ENCODE data around the gene ARMC3.
"Not testable (repeated sequence)": the region's sequence is repeated elsewhere in the genome, so short reads cannot be mapped to it uniquely, and the experiment has no call there.

The ARMC3 gene

DNA sequence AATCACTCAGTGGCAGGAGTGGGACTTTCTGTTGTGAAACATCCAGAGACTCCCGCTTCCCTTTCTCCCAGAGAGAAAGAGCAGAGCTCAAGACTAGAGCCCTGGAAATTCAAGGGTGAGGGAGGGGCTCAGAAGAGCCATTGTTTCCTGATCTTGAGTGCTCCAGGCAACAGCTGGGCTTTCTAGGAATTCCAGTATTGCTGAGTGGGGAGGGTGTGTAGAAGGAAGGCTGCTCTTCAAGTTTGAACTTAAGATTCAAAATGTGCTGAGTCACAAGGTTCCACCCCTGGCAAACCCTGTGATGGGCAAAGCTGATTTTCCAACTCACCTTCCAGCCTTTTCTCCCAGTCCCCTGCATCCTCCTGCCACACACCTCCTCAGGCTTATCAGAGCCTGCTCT lies 125.2 kb downstream of the ARMC3 start:
- DNase-seq = peak in 1 of 3 experiments; percentile 53

DNA sequence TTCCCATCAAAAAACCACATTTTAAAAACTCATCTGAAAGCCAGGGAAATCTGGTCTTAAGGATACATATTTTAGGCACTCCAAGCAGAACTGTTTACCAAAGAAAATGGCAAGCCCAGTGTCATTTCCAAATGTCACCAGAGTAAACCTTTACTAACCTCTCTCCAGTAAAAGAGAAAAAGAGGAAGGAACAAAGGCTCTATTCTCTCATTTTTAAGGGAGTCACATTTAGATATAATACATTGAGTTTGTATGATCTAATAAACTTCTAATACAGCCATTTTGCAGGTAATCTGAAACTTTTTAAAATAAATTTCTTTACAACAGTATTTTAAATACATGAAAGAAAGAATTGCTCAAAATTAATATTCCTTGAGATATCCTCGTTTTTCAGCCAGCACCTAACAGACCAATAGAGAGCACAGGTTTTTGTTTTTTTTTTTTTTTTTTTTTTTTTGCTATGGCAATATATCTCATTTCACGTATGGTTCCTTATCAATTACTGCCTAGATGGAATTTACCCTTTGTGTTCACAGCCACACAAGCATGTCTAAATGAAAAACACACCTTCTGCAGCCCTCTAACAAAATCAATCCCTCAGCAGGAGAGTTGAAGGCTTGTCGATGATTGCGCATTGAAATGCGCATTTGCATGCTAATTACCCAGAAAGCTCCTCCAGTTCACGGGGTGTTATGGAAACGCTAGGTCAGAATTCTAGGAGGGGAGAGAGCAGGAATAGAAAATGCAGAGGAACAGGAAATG lies 127.8 kb downstream of the ARMC3 start:
- peak in 2 of 3 experiments; percentile 12 to 56 for DNase-seq

DNA sequence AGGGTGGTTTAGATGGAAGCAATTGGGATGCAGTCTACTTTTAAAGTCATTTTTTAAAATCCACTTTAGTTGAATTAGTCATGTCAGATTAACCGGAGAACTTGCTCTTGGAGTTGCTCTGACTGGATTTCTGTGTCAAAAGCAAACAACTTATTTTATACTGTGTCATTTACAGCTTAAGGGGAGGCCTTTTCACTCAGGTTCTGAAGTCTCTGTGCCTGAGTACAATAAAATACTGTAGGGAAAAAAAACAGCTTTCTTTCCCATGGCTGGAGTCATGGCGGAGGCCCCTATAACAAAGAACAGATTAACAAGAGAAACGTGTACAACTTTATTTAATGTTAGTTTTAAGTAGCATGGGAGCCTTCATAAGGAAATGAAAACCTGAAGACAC lies 128.3 kb downstream of the ARMC3 start:
- DNase-seq = no peak

DNA sequence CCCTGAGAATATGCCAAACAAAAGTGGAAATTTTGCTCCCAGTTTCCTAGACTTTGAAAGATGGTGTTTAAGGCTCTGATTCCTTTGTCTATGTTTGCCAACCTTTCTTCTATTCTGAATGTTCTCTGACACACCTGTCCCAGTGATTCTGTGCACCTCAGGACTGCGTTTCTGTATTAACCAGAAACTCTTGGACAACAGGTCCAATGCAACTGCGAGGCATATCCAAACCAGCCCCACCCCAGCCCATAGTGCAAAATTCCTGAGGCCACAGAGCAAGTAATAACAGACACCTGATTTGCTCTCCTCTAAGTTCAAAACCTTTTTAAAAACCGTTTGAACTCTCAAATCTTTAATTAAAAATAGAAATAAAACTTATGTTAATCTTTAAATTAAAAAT lies 130.5 kb downstream of the ARMC3 start:
- no peak for DNase-seq

DNA sequence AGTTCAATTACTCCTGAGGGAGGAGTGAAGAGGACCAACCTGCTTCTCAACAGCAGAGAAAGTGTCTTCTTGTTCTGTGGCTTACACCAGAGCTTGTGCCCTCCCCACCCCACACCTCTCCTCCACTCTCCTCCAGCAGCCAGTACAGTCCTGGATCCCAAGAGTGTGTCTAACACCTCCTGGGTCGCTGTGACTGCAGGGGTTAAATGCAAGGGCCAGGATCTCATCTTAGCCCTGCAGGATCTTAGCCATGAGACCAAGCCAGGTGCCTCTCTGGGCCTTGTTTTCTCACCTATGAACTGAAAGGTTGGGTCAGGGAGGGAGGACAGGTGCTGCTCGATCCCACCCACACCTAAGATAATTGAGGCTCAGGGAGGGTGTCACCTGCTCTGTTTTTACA lies 133.1 kb downstream of the ARMC3 start:
- peak in 1 of 3 experiments; percentile 53 for DNase-seq

DNA sequence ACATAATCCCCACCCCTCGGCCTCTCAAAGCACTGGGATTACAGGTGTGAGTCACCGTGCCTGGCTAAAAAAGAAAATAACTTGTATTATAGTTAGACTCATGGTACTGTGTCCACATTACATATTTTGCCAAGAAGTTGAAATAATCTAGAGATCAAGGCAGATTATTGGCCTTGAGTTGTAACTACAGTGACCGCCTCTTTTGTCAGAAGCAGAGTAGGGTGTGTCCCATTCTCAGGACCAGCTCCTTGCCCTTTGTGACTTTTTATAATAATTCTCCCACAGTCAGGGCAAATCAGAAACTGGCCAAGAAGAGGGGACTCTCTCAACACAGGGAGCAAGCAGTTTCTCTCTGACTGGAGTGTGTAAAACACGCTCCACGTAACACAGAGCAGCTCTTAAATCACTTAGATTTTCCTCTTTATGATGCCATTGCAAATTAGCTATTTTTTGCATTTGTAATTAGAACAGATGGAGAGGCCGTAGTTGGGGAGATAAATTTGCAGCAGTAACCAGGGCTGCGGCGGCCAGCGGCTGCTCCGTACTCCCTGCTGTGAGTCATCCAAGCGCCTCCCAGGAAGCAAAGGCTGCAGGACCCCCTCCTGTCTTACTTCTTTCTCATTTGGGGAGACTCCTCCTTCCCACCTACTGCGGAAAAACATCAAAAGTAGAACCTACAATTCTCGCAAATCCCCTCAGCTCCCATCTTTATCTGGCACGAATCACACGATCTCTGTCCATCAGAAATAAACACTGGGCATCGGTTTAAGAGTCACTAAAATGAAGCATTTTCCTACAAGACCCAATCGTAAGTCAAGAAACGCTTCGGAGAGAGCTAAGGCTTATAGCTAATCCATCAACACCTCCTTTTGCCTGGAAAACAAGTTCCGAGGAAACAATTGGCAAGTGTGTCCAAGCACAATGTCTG lies 135.5 kb downstream of the ARMC3 start:
- no peak for DNase-seq

DNA sequence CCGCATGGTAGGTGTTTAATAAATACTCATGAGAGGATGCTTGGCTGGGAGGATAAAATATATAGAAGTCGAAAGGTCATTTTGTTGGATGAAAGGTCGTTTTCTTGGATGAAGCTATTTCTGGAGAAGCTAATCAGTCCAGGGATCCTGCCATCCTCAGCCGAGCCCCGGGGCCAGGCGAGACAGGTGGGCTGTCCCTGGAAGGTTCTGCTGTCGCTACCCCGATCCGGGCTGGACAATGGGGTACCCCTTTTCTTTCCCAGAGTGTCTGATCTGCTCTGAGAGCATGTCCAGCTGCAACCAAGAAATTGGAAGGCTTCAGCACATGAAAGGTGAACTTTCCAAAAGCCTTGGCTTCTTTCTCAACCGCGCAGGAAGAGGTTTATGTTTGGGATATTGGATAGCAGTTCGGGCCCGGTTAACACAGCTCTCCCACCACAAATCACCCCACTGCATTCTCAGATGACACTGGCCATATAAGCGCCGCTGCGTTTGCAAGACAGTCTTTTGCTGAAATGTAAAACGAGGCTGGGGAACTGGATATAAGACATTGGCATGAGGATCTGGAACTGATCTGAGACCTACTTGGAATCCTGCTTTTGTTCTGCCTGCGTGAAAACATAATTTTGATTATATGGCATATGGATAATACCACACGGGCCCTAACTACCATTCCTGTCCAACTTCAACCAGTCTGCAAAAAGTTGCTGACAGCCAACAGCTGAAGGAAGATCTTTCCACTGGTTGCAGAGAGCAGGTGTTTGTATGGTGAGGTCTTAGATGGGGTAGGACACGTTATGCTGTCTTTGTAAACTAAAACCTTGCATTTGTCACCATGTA lies 136.3 kb downstream of the ARMC3 start:
- no peak for DNase-seq

DNA sequence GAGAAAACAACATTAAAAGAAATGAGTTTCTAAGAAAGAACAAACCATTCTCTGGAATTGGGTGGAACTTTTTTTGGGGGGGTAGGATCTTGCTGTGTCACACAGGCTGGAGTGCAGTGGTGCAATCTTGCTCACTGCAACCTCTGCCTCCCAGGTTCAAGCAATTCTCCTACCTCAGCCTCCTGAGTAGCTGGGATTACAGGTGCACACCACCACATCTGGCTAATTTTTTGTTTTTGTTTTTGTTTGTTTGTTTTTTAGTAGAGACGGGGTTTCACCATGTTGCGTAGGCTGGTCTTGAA lies 136.9 kb downstream of the ARMC3 start:
- not testable (repeated sequence) for DNase-seq

DNA sequence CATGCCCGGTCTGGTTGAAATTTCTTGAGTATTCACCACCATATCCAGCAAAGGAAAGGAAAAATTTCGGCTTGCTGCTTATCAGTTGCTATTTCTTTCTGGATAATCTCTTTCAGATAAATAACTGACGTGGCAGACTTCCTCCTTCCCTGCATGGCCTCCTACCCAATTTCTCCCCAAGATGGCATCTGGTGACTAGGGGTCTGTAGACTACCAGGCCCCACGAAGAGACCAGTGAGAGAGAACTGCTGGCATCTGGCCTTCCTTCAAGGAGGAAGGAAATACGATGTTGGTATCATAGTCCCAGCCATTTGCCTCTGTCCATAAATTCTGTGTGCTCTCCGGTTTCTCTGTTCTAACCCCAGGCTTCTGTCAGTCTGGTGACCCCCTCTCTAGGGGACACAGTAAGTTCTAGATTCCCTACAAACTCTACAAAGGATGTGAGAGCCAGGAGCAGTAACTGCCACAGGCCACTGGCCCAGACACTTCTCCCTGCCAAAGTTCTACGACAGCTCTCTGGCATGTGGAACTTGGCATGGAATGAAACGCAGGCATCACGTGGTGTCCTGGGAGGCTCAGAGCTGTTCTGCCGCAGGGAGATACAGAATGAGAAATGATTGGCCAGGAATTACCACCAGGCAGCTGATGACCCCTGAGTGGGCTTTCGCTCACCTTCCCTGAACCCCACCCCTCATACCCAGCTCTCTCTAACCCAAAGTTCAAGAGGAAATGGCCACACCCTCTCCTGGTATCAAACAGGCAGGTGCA lies 137.5 kb downstream of the ARMC3 start:
- no peak for DNase-seq

DNA sequence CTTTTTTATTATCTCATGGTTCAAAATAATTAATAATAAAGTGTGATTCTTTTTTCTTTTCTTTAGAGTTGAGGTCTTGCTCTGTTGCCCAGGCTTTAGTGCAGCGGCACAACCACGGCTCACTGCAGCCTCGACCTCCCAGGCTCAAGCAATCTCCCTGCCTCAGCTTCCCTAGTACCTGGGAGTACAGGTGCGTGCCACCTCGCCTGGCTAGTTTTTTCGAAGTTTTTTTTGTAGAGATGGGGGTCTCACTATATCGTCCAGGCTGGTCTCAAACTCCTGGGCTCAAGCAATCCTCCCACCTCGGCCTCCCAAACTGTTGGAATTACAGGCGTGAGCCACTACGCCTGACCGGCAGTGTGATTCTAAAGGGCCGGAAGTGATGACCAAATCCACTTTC lies 139.5 kb downstream of the ARMC3 start:
- DNase-seq = no peak

DNA sequence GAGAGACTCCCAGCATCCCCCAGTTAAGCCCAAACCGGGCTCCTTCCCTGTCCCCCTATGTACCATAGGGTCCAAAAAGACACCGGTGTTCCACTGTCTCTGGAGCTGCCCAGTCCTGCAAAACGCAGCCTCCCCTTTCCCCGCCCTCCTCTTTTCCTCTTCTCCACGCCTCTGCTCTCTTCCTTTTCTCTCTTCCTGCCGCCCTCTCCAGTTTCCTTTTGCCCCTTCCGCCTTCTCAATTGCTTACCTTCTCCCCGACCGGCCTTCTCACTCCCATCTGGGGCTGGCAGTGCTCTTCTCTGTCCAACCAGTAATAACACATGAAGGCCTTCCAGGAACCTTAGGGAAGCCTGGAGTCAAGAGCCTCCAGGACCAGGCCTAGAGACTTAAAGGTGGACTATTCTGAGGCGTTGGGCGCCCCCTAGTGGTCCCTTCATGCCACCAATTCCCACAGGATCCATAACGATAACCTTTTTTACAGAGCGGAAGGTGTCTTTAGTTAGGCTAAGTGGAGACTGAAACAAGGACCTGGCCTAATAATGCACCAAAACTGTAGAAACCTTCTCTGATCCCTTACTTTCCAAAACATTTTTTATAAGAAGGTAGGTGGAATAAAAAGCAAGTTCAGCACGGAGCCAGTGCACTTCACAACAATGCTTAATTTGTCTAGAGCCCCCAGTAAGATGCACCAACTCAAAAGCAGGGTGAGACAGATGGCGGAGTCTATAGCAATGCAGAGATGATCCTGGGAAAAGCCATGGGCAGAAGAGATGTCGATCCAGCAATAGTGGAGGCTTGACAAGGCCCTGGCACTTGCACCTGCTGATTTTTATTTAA lies 140.3 kb downstream of the ARMC3 start:
- peak; percentile 40 to 77 (median 59) for DNase-seq

DNA sequence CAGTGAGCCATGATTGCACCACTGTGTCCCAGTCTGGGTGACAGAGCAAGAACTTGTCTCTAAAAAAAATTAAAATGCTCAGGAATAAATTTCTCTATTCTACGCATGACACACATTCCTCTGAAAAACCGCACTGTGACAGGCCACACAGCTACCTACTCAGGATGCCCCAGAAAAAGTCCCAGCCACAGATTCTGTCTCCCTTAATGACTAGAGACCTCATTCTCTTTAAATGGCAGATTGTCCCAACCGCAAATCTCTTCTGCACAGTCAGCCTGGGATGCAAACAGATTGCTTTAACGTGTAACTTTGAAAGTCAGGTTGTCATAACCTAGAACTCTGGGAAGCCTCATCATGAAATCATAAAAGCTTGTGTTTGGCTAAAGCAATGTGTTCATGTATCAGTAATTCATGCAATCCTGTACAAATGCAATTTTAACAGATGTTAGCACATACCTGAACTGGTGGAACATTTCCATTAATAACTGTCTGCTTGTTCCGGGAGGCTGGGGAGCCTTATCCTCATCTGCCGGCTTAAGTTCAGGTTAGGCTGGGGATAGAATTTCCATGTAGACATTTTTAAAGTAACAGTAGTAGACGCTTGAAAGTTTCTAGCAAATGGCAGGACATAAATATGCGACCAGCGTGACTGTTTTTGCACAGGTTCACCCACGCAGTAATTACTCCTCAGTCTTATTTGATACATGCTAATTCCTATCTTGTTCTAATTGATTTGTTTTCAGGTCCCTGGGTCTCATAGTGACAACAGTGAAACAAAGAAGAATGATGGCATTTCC lies 141.4 kb downstream of the ARMC3 start:
- DNase-seq = no peak

DNA sequence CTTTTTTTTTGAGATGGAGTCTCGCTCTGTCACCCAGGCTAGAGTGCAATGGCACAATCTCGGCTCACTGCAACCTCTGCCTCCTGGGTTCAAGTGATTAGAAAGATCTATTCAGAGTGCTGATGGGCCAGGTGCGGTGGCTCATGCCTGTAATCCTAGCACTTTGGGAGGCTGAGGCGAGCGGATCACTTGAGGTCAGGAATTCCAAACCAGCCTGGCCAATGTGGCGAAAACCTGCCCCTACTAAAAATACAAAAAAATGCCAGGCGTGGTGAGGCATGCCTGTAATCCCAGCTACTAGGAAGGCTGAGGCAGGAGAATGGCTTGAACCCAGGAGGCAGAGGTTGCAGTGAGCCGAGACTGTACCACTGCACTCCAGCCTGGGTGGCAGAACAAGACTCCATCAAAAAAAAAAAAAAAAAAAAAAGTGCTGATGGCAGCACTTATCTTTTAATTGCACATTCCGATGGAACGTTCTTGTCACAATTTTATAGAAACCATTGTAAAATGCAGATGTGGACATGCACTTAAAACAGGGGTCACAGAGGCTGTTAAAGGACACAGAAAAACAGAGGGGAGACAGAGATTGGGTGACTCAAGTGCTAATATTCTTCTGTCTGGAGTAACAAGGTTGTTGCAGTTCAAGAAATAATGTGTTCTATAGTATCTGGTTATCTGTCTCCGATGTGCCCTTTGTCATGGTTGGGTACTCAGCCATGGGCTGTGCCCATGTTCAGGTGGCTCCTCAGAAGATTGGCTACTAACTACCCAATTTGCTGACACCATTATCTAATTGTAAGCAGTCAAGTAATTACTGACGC lies 142.4 kb downstream of the ARMC3 start:
- DNase-seq = not testable (repeated sequence)

DNA sequence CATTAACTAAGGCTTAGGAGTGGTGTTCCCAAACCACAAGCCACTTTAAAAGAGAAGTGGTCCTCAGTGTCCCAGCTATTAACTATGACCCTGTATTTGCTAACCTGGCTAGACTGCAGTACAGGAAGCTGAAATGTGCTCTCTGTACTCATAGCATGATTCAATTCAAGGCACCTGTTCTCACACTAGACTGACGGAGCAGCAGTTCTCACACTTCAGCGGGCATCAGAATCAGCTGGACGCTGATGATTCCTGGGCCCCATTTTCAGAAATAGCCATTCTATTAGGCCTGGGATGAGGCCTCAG lies 143.0 kb downstream of the ARMC3 start:
- peak; percentile 35 to 83 (median 83) for DNase-seq

DNA sequence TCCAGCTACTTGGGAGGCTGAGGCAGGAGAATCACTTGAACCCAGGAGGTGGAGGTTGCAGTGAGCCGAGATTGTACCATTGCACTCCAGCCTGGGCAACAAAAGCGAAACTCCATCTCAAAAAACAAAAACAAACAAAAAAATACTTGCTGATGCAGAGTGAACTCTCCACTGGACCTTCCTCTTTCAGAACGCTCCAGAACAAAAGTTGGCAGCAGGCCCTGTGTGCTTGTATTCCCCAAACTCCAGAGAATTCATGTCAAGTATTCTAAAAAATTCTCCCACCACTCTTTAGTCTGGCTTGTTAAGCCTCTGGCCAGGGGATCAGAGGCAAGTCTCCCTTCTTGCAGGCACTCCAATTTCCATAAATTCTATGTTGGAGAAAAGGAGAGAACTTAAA lies 144.7 kb downstream of the ARMC3 start:
- not testable (repeated sequence) for DNase-seq

DNA sequence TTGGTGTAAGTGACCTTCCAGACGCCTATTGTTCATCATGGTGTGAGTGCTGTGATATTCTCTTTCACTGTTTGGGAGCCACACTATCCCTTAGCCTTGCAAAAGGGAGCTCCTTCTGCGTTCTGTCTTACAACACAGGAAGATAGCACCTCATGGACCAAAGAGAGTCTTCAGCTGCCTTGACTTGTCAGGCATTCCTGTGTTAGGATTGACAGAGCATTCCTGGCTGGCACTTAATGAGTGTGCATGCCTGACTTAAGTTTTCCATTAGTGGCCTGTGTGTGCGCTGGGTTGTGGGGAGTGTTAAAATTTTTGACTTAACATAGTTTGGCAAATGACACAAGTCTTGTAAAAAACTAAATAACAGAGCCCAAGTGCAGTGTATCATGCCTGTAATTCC lies 145.7 kb downstream of the ARMC3 start:
- DNase-seq = no peak

DNA sequence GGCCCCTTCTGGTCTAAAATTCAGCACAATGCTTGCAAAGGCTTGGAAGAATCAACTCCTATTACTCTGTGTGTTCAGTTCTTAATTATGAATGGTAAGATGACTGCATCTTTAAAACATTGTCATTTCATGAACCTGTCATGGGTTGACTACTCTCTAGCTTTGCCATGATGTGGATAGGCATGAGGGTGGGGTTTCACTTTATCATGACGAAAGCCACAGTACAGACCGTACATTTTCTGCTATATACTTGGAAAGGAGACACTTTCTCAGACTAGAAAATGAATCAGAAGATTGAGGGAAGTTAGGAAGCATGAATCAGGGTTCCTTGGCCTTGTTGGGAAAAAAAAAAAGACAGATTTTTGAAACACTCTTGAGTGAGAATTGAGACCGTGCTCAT lies 147.8 kb downstream of the ARMC3 start:
- DNase-seq = no peak

DNA sequence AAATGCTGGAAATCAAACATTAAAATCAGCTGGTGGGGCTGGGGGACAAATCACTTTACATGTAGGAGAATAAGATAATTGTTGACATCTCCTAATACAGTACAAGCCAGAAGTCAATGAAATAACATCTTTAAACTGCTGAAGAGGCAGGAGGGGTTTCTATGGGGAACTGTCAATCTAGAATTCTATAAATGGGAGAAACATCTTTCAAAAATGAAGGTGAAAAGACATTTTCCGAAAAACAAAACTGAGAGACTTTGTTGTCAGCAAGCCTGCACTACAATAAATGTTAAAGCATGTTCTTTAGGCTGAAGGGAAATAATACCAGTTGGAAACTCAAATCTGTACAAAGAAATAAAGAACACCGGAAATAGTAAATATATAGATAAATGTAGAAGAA lies 150.3 kb downstream of the ARMC3 start:
- no peak for DNase-seq

DNA sequence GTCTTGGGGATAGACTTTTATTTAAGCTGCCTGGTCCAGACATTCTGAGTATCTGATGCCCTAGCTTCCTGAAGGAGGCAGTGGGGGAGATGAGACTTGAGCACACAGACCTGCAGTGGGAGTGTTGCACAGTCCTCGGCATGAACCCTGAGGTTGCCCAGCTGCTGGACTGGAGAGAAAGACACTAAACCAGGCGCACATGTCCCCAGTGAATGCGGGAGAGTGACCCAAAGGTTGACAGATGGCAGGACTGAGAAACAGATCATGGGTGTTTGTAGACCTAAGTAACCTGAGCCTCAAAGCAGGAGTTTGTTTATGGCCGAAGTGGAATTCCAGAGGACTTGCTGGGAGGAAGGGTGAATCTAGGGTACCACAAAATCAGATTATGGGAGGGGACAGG lies 151.8 kb downstream of the ARMC3 start:
- DNase-seq = no peak

DNA sequence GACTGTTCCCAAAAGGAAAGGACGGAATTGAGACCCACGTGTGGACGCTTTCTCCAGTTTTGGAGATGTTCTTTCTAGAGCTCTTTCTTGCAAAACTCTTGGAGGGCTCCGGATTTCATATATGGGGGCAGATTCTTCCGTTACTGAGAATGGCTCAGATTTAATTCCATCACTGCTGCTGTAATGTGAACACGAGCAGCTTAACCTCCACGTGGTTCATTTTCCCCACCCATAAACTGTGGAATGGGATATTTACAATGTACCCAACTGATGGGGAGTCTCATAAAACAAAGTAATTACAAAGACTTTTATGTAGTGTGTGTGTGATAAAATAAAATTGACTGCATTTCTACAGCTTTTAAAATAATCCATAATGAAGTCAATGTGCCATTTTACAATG lies 152.4 kb downstream of the ARMC3 start:
- DNase-seq = no peak

All from NCI-H1417 (cell line).